ELR (cell line): ENCODE data around the gene EFNA1.
A peak's percentile ranks its signal among the peaks of the same experiment; 100 is the strongest.

Source experiments
- DNase-seq: peaks from one replicate; pipeline ENCODE4 v3.0.0-alpha.2; 2015; ENCODE audit warnings: low read depth

Gene EFNA1

DNA sequence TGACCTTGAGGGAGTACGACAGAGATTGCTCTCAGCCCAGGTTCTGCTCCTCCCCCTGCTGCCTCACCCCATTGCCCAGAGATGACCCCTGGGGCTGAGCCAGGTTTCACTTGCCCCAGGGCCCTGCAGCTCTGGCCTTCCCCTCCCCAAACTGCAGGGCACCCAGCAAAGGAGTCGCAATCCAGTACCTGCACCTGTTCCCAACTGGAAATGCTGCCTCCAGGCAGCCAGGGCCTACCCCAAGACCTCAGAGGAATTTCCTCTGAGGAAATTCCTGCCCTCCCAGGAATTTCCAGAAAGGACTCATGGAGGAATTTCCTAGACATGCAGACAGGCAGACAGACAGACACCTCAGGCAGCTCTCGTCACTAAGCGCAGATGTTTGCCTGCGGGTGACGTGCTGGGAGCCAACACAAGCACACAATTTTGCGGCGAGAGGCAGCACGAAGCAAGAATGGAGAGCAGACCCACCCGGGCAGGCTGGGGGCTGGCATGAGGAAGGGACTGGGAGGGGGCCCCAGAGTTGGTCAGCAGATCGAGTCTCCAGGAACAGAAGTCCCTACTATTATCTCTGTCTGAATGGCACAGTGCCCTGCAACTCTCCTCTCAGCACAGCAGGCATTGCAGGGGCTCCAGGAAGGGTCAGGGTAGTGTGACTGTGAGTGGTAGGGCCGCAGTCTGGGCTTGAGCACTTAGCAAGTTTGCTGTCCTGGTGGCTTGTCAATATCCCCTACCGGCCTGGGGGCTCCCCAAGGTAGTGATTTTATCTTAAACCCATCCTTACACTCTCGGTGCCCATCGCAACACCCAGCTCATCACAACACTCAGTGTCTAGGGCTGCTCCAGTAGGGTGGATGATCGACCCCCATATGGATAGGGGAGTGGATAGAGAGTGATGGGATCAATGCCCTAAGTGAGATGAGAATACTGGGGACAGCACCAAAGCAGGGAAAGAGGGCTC, 2.9 kb upstream of the EFNA1 start:
- DNase-seq, result peak; percentile 60

GRCh38 chr1:155125511-155125945, 2.1 kb upstream of the EFNA1 start:
- DNase-seq, result peak; percentile 9

- DNase-seq, result peak; percentile 14
These were observed 1.6 kb upstream of the EFNA1 start for GRCh38 chr1:155125946-155126555.

GRCh38 chr1:155126556-155127104, 1.0 kb upstream of the EFNA1 start:
- peak; percentile 20 for DNase-seq

DNA sequence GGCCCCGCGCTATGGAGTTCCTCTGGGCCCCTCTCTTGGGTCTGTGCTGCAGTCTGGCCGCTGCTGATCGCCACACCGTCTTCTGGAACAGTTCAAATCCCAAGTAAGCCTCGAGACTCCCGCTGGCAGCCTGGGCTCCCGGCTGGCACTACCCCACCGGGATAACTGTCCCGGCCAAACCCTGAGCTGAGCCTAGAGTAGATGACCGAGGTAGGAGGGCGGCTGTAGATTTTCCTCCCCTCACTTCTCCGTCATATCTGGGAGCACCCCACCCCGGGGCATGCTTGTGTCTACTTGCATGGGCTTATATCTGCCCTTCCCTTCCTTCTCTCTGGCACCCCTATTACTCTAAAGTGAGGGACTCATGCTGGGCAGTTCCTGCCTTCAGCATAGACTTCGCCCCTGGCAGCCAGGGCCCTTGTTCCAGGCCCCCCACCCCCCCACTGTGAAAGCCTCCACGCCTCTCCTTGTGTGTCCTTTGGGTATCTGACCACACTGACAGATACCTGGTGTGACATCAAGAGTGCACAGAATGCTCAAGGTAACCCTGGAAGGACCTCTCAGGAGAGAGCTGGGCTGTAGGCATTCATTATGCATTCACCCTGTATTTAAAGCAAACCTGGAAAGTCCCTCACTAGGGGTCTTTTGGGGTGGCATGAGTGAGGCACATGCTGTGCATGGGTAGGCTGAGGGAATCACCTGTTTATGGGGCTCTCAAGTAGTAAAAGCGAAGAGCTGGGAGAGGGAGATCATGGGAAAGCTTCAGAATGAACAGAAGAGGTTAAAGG, 485 bp downstream of the EFNA1 start:
- DNase-seq, result no peak

DNA sequence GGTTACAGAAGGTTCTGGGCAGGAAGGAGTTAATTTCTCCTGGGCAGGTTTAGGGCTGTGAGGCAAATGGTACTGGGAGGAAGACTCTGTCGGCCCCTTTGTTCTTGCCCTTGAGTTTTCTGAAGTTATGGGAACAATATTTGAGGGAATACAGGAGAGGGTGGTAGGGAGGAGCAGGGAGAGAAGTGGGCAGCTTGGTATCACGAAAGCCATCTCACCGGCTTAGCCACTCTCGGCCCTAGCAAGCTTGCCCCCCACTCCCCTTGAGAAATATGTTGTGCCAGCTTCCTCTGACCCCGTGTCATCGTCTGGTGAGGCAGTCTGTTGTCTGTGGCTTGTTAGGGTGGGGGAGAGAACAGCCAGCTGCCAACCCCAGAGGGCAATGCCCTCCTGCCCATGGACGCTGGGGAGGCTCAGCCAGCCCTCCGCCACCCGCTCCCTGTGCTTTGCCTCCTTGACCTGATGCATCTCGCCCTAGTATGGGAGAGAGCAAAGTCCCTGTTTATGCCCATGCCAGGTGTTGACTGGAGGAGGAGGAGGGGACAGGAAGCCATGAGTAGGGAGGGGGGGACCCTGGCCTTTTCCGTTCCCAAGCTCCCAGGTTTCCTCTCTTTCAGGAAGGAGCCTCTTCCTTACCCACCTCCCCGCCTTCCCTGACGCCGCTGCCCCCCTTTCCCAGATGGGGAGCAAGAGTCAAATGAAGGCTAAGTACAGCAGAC, 1.2 kb downstream of the EFNA1 start:
- DNase-seq, result no peak

DNA sequence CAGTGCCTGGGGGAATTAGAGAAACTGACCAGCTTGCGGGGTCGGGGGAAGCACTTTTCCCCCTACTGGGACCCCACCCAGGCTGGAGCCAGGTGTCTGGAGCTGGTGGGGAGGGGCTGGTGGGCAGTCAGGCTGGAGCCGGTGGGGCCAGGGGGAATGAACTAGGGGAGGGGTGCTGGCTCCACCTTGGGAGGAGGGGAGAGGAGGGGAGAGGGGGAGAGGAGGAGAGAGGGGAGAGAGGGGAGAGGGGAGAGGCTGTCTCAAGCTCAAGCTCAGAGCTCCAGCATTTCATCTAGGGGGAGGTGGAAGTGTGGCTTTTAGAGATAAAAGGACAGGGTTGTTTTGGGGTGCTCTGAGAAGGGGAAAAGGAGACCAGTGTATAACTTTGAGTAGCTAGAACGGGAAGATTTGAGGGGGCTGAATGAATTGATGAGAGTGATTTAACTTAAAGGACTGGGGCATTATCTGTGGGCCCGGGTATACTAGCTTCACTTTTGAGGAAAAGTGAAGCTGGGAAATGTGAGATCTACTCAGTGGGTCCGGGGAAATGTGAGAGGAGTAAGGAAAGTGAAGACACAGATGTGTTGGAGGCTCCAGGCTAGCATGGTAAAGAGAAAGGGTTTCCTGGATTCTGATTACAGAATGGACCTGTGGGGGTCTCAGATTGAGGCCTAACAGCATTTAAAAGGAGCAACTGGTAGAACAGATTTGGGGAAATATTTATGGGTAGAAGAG, 2.8 kb downstream of the EFNA1 start:
- DNase-seq, result no peak

GRCh38 chr1:155131285-155131684, 3.6 kb downstream of the EFNA1 start:
- no peak for DNase-seq

- DNase-seq, result no peak
These were observed 4.2 kb downstream of the EFNA1 start for GRCh38 chr1:155131856-155132255.

GRCh38 chr1:155133799-155134281, 6.2 kb downstream of the EFNA1 start:
- DNase-seq, result no peak

GRCh38 chr1:155134322-155134721, 6.6 kb downstream of the EFNA1 start:
- no peak for DNase-seq

GRCh38 chr1:155134880-155135414, 7.3 kb downstream of the EFNA1 start:
- DNase-seq, result peak; percentile 99

DNA sequence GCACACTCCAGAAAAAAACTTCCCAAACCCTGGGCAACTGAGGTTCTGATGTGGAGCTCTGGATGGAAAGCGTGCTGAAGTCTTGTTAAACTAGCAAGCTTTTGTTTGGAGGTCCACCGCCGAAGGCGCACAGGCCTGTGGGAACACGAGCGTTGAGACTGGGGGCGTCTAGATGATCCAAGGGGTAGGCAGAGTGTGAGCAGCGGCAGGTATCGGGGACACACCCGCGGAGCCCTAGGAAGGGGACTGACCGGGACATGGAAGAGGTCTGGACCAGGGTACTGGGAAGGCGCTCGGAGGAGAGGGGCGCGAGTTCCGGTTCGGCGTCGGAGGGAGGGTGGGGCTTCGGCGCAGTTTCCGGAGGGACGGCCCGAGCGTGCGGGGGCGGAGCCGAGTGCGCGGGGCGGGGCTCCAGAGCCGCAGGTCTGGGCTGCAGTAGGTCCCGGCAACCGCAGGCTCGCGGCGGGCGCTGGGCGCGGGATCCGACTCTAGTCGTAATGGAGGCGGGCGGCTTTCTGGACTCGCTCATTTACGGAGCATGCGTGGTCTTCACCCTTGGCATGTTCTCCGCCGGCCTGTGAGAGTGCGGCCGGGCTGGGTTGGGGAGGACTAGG, 7.8 kb downstream of the EFNA1 start, which contains the start of gene SLC50A1:
SLC50A1 (plus strand) TSS at position 438 of the 614 bp plus-strand sequence; CDS start at position 498, 60 bp downstream.
- peak; percentile 94 for DNase-seq

GRCh38 chr1:155136748-155137147, 9.1 kb downstream of the EFNA1 start:
- no peak for DNase-seq

- no peak for DNase-seq
These were observed 9.7 kb downstream of the EFNA1 start for GRCh38 chr1:155137154-155137949.

DNA sequence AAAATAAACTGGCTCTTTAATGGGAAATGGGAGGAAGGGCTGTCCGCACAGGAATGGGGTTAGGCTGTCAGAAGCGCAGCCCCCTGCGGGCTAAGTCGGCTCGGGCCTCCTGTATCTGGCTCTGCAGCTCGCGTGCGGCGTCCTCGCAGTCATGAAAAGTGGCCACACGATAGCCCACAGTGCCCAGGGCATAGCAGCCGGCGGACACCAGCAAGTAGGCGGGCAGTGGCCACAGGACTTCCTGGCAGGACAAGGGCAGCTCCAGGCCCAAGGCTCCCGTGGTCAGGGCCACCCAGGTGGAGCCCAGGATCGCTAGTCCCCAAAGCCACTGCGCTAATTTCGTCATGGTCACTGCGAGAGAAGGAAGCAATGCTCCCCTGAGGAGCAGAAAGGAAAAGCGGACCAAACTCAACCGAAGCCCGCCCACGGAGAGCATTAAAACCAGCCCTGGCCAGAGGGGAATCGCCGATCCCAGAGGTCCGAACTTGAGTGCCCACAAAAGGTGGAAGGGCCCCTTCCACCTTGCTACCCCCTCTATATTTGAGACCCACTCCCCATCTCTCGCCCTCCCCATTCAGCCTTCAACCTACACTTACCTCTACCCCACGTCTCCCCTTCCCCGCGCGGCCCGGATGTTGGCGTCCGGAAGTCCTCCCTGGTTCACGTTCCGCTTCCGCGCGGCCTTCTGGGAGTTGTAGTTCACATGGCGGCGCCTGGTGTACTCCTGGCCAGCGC, 12.4 kb downstream of the EFNA1 start, which contains the start of gene DPM3:
DPM3 (minus strand) TSS at position 637 of the 735 bp plus-strand sequence; CDS start at position 346, 291 bp downstream.
- DNase-seq, result peak; percentile 87

DNA sequence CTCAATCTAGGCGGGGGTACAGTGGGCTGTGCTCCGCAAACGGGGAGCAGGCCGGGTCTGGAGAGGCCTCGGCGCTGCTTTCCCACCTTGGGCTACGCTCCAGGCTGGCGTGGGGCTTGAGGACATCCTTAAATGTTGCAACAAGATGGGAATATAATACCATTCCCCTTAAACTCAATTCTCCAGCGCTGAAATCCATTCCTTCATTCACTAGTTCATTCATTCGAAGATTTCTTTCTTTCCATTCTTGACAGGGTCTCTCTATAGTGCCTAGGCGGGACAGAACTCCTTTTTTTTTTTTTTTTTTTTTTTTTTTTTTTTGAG, 12.9 kb downstream of the EFNA1 start:
- no peak for DNase-seq

GRCh38 chr1:155141749-155142148, 14.1 kb downstream of the EFNA1 start:
- no peak for DNase-seq
